ENCODE results near the gene KIF22. TPM values are rescaled to one million over a fixed set of nuclear protein-coding genes. Genes with fewer than 3 reads are reported as not detected.
A peak's percentile ranks its signal among the peaks of the same experiment; 100 is the strongest.

The KIF22 gene
- total RNA-seq, 2 donors from 2014 or later, result 94.7 to 130 TPM

DNA sequence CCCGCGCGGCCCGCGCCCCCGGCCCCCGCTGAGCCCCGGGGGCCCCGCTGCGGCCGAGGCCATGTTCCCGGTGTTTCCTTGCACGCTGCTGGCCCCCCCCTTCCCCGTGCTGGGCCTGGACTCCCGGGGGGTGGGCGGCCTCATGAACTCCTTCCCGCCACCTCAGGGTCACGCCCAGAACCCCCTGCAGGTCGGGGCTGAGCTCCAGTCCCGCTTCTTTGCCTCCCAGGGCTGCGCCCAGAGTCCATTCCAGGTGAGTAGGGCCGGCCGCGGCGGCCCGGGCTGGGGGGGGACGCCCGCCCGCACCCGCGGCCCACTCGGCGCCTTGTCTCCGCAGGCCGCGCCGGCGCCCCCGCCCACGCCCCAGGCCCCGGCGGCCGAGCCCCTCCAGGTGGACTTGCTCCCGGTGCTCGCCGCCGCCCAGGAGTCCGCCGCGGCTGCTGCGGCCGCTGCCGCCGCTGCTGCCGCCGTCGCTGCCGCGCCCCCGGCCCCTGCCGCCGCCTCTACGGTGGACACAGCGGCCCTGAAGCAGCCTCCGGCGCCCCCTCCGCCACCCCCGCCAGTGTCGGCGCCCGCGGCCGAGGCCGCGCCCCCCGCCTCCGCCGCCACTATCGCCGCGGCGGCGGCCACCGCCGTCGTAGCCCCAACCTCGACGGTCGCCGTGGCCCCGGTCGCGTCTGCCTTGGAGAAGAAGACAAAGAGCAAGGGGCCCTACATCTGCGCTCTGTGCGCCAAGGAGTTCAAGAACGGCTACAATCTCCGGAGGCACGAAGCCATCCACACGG lies 16.3 kb downstream of the KIF22 start:
- Mint-ChIP-seq H3K4me1 (peaks cover 45% of the 10 kb centered on the region), H3K27ac (peak overlapping the region; percentile 78), H3K9me3 (no peaks in the 10 kb centered on the region), H3K36me3 (ENCODE audit: low read depth) (peaks cover 34% of the 10 kb centered on the region), H3K4me3 (peak overlapping the region; percentile 84), H3K27me3 (ENCODE audit: insufficient read depth) (no peaks in the 10 kb centered on the region)
- H3K9me3 ChIP-seq (ENCODE audit: control insufficient read depth, low read length), result no peaks in the 10 kb centered on the region
- 0% methylated on average over 14 to 99 of the region's 99 CpGs for WGBS, 2 experiments (ENCODE audit: insufficient coverage in 1 of 2, insufficient read length in 1 of 2)
- H3K36me3 ChIP-seq (ENCODE audit: control insufficient read depth, insufficient read depth, low read length), result peaks cover 50% of the 10 kb centered on the region
- H3K4me1 ChIP-seq (ENCODE audit: control insufficient read depth, insufficient read depth, low read length), result peaks cover 19% of the 10 kb centered on the region
- no peaks in the 10 kb centered on the region for H3K27me3 ChIP-seq (ENCODE audit: control insufficient read depth, insufficient read depth, low read length, poor library complexity, severe bottlenecking)
- peak overlapping the region; percentile 89 for H3K4me3 ChIP-seq (ENCODE audit: low read length)
- peak; percentile 91 for DNase-seq
- TF ChIP-seq, protein P1, sequence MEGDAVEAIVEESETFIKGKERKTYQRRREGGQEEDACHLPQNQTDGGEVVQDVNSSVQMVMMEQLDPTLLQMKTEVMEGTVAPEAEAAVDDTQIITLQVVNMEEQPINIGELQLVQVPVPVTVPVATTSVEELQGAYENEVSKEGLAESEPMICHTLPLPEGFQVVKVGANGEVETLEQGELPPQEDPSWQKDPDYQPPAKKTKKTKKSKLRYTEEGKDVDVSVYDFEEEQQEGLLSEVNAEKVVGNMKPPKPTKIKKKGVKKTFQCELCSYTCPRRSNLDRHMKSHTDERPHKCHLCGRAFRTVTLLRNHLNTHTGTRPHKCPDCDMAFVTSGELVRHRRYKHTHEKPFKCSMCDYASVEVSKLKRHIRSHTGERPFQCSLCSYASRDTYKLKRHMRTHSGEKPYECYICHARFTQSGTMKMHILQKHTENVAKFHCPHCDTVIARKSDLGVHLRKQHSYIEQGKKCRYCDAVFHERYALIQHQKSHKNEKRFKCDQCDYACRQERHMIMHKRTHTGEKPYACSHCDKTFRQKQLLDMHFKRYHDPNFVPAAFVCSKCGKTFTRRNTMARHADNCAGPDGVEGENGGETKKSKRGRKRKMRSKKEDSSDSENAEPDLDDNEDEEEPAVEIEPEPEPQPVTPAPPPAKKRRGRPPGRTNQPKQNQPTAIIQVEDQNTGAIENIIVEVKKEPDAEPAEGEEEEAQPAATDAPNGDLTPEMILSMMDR (conservative IDR thresholded peaks at IDR 0.05), result no peak
- H3K9ac ChIP-seq (ENCODE audit: extremely low read depth, low read length, poor library complexity, severe bottlenecking), result peak overlapping the region; percentile 30
- H3K27ac ChIP-seq (ENCODE audit: low read depth, low read length), result peak overlapping the region; percentile 91

DNA sequence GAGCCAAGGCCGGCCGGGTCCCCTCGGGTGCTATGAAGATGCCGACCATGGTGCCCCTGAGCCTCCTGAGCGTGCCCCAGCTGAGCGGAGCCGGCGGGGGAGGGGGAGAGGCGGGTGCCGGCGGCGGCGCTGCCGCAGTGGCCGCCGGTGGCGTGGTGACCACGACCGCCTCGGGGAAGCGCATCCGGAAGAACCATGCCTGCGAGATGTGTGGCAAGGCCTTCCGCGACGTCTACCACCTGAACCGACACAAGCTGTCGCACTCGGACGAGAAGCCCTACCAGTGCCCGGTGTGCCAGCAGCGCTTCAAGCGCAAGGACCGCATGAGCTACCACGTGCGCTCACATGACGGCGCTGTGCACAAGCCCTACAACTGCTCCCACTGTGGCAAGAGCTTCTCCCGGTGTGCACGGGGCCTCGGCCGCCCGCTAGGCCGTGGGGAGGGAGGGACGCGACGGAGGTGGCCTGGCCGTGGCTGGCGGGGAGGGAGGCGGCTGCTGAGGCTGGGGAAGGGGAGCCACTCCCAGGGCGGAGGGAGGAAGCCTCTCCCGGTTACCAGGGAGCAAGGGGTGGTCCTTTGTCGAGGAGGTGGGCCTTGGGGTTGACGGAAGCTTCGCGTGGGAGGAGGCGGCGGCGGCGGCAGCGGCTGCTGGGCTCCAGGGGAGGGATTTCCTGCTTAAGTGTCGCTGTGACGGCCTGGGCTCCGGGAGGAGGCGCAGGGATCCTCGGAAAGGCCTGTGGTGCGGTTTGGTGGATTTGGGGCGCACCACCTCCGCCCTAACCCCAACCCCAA lies 17.1 kb downstream of the KIF22 start:
- H3K27me3 Mint-ChIP-seq (ENCODE audit: insufficient read depth), result peaks cover under 1% of the 10 kb centered on the region
- no peaks in the 10 kb centered on the region for H3K9me3 ChIP-seq (ENCODE audit: control insufficient read depth, low read length)
- H3K4me3 Mint-ChIP-seq, result peak overlapping the region; percentile 84
- H3K36me3 ChIP-seq (ENCODE audit: control insufficient read depth, insufficient read depth, low read length), result peaks cover 43% of the 10 kb centered on the region
- peaks cover 19% of the 10 kb centered on the region for H3K4me1 ChIP-seq (ENCODE audit: control insufficient read depth, insufficient read depth, low read length)
- H3K27me3 ChIP-seq (ENCODE audit: control insufficient read depth, insufficient read depth, low read length, poor library complexity, severe bottlenecking), result no peaks in the 10 kb centered on the region
- H3K4me3 ChIP-seq (ENCODE audit: low read length), result peak overlapping the region; percentile 89
- peak overlapping the region; percentile 57 for H3K9ac ChIP-seq (ENCODE audit: extremely low read depth, low read length, poor library complexity, severe bottlenecking)
- peak overlapping the region; percentile 91 for H3K27ac ChIP-seq (ENCODE audit: low read depth, low read length)
- peaks cover 47% of the 10 kb centered on the region for H3K4me1 Mint-ChIP-seq
- TF ChIP-seq, protein P1 (conservative IDR thresholded peaks at IDR 0.05), result peak; percentile 61
- H3K27ac Mint-ChIP-seq, result peak overlapping the region; percentile 94
- H3K36me3 Mint-ChIP-seq (ENCODE audit: low read depth), result peaks cover 30% of the 10 kb centered on the region
- H3K9me3 Mint-ChIP-seq, result no peaks in the 10 kb centered on the region
- peak; percentile 92 for DNase-seq
- 0 to 2% methylated on average over 18 to 69 of the region's 69 CpGs for WGBS, 2 experiments (ENCODE audit: insufficient coverage in 1 of 2, insufficient read length in 1 of 2)

DNA sequence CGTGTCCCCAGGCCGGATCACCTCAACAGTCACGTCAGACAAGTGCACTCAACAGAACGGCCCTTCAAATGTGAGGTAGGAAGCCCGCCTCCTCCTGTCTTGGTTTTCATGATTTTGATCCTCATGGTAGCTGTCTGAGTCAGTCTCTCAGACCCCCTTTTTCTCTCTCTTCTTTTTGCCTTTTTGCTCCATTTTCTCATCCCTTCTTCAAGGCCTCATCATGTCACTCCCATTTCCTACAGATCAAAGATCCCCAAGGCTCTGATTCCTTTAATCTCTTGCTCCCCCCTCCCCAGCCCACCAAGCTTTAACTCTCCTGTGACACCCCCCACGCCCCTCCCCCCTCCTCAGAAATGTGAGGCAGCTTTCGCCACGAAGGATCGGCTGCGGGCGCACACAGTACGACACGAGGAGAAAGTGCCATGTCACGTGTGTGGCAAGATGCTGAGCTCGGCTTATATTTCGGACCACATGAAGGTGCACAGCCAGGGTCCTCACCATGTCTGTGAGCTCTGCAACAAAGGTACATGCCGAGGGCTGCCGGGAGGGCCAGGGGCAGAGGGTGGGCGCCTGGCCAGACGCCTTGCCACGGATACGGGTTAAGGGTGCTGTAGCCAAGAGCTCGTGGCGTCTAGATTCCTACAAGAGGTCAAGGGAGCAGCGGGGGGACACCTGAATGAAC lies 17.8 kb downstream of the KIF22 start:
- Mint-ChIP-seq H3K4me3 (peak overlapping the region; percentile 84), H3K27ac (peak overlapping the region; percentile 94), H3K9me3 (no peaks in the 10 kb centered on the region), H3K4me1 (peaks cover 47% of the 10 kb centered on the region), H3K27me3 (ENCODE audit: insufficient read depth) (peaks cover 7% of the 10 kb centered on the region), H3K36me3 (ENCODE audit: low read depth) (peaks cover 23% of the 10 kb centered on the region)
- Histone ChIP-seq H3K27ac (ENCODE audit: low read depth, low read length) (peak overlapping the region; percentile 63), H3K36me3 (ENCODE audit: control insufficient read depth, insufficient read depth, low read length) (peaks cover 37% of the 10 kb centered on the region), H3K9ac (ENCODE audit: extremely low read depth, low read length, poor library complexity, severe bottlenecking) (peak overlapping the region; percentile 57), H3K27me3 (ENCODE audit: control insufficient read depth, insufficient read depth, low read length, poor library complexity, severe bottlenecking) (no peaks in the 10 kb centered on the region), H3K9me3 (ENCODE audit: control insufficient read depth, low read length) (no peaks in the 10 kb centered on the region), H3K4me3 (ENCODE audit: low read length) (peak overlapping the region; percentile 89), H3K4me1 (ENCODE audit: control insufficient read depth, insufficient read depth, low read length) (peaks cover 19% of the 10 kb centered on the region)
- TF ChIP-seq, protein P1 (conservative IDR thresholded peaks at IDR 0.05), result no peak
- WGBS, 2 experiments (ENCODE audit: insufficient coverage in 1 of 2, insufficient read length in 1 of 2), result 61 to 63% methylated on average over 17 to 25 of the region's 25 CpGs
- no peak for DNase-seq
